ENCODE measurements around the gene GEMIN7.

Gene GEMIN7

GRCh38 chr19:45076851-45077730, 2.0 kb upstream of the GEMIN7 start:
- peak overlapping the region; percentile 97 for H3K4me3 ChIP-seq (ENCODE audit: low read depth, low read length)
- no peak for TF ChIP-seq CTCF (IDR thresholded peaks at IDR 0.05; ENCODE audit: insufficient read depth, low read depth, low read length, missing control alignments)
- DNase-seq (ENCODE audit: low read depth), result no peak

- H3K4me3 ChIP-seq (ENCODE audit: low read depth, low read length), result peak overlapping the region; percentile 74
- DNase-seq (ENCODE audit: low read depth), result no peak
- TF ChIP-seq CTCF (IDR thresholded peaks at IDR 0.05; ENCODE audit: insufficient read depth, low read depth, low read length, missing control alignments), result no peak
Measured at GRCh38 chr19:45078390-45079062, 534 bp upstream of the GEMIN7 start.

- TF ChIP-seq CTCF (IDR thresholded peaks at IDR 0.05; ENCODE audit: insufficient read depth, low read depth, low read length, missing control alignments), result no peak
- H3K4me3 ChIP-seq (ENCODE audit: low read depth, low read length), result peak overlapping the region; percentile 74
- no peak for DNase-seq (ENCODE audit: low read depth)
Measured at GRCh38 chr19:45079911-45080370, 881 bp downstream of the GEMIN7 start.

GRCh38 chr19:45082170-45082569, 3.1 kb downstream of the GEMIN7 start:
- no peak for TF ChIP-seq CTCF (IDR thresholded peaks at IDR 0.05; ENCODE audit: insufficient read depth, low read depth, low read length, missing control alignments)
- no peak overlapping the region for H3K4me3 ChIP-seq (ENCODE audit: low read depth, low read length)
- DNase-seq (ENCODE audit: low read depth), result no peak

- DNase-seq (ENCODE audit: low read depth), result no peak
- TF ChIP-seq CTCF (IDR thresholded peaks at IDR 0.05; ENCODE audit: insufficient read depth, low read depth, low read length, missing control alignments), result no peak
- H3K4me3 ChIP-seq (ENCODE audit: low read depth, low read length), result no peak overlapping the region
Measured at GRCh38 chr19:45086480-45086879, 7.4 kb downstream of the GEMIN7 start.

GRCh38 chr19:45087531-45087930, 8.5 kb downstream of the GEMIN7 start:
- no peak overlapping the region for H3K4me3 ChIP-seq (ENCODE audit: low read depth, low read length)
- no peak for DNase-seq (ENCODE audit: low read depth)
- TF ChIP-seq CTCF (IDR thresholded peaks at IDR 0.05; ENCODE audit: insufficient read depth, low read depth, low read length, missing control alignments), result no peak

Measured in GM12865 (cell line).